ENCODE data around the gene ZBTB38. TPM values are rescaled to one million over a fixed set of nuclear protein-coding genes. Genes with fewer than 3 reads are reported as not detected.

ZBTB38 gene
- total RNA-seq, 1 experiment from 2014 or later: 75.7 TPM

GRCh38 chr3:141391298-141391990, 23.1 kb downstream of the ZBTB38 start:
- Histone ChIP-seq H3K4me1 (replicated peaks) (peaks cover 14% of the 10 kb centered on the region), H3K9me3 (replicated peaks) (no peaks in the 10 kb centered on the region), H3K27ac (no peak overlapping the region), H3K36me3 (peaks cover 37% of the 10 kb centered on the region), H3K27me3 (replicated peaks) (no peaks in the 10 kb centered on the region), H3K4me3 (no peak overlapping the region)
- DNase-seq (ENCODE audit: low read depth in 1 of 2, low spot score in 2 of 2): no peak

- no peak overlapping the region for H3K27ac ChIP-seq
These were observed 23.6 kb downstream of the ZBTB38 start for GRCh38 chr3:141391991-141392316.

GRCh38 chr3:141392416-141392815, 24.1 kb downstream of the ZBTB38 start:
- Histone ChIP-seq H3K9me3 (replicated peaks) (no peaks in the 10 kb centered on the region), H3K4me3 (no peak overlapping the region), H3K4me1 (replicated peaks) (peaks cover 14% of the 10 kb centered on the region), H3K27ac (no peak overlapping the region), H3K36me3 (peaks cover 40% of the 10 kb centered on the region), H3K27me3 (replicated peaks) (no peaks in the 10 kb centered on the region)
- no peak for DNase-seq (ENCODE audit: low read depth in 1 of 2, low spot score in 2 of 2)

More at GRCh38 chr3:141391991-141392316, 23.6 kb downstream of the ZBTB38 start:
- Histone ChIP-seq H3K27me3 (replicated peaks) (no peaks in the 10 kb centered on the region), H3K4me3 (no peak overlapping the region), H3K9me3 (replicated peaks) (no peaks in the 10 kb centered on the region), H3K36me3 (peaks cover 38% of the 10 kb centered on the region), H3K4me1 (replicated peaks) (peaks cover 14% of the 10 kb centered on the region)
- no peak for DNase-seq (ENCODE audit: low read depth in 1 of 2, low spot score in 2 of 2)

GRCh38 chr3:141392897-141393734, 24.8 kb downstream of the ZBTB38 start:
- H3K4me3 ChIP-seq: no peak overlapping the region
- peaks cover 14% of the 10 kb centered on the region for H3K4me1 ChIP-seq (replicated peaks)
- H3K9me3 ChIP-seq (replicated peaks): no peaks in the 10 kb centered on the region
- 0 out of 2 replicates have a peak overlapping the region, but pooled peaks have one; percentile 26 for H3K27ac ChIP-seq
- H3K27me3 ChIP-seq (replicated peaks): no peaks in the 10 kb centered on the region
- H3K36me3 ChIP-seq: peaks cover 39% of the 10 kb centered on the region
- peak; percentile 54 to 61 for DNase-seq (ENCODE audit: low read depth in 1 of 2, low spot score in 2 of 2)

- H3K9me3 ChIP-seq (replicated peaks): no peaks in the 10 kb centered on the region
- no peak overlapping the region for H3K27ac ChIP-seq
- no peaks in the 10 kb centered on the region for H3K27me3 ChIP-seq (replicated peaks)
- no peak overlapping the region for H3K4me3 ChIP-seq
- peaks cover 33% of the 10 kb centered on the region for H3K36me3 ChIP-seq
- peaks cover 14% of the 10 kb centered on the region for H3K4me1 ChIP-seq (replicated peaks)
- DNase-seq (ENCODE audit: low read depth in 1 of 2, low spot score in 2 of 2): no peak
These were observed 25.4 kb downstream of the ZBTB38 start for GRCh38 chr3:141393735-141394076.

- DNase-seq (ENCODE audit: low read depth in 1 of 2, low spot score in 2 of 2): no peak
- H3K27ac ChIP-seq: no peak overlapping the region
These were observed 26.3 kb downstream of the ZBTB38 start for GRCh38 chr3:141394560-141394959.

GRCh38 chr3:141395005-141395589, 26.8 kb downstream of the ZBTB38 start:
- H3K9me3 ChIP-seq (replicated peaks): no peaks in the 10 kb centered on the region
- no peak overlapping the region for H3K27ac ChIP-seq
- no peak overlapping the region for H3K4me3 ChIP-seq
- DNase-seq (ENCODE audit: low read depth in 1 of 2, low spot score in 2 of 2): no peak
- H3K36me3 ChIP-seq: peaks cover 33% of the 10 kb centered on the region
- no peaks in the 10 kb centered on the region for H3K27me3 ChIP-seq (replicated peaks)
- H3K4me1 ChIP-seq (replicated peaks): peaks cover 14% of the 10 kb centered on the region

More at GRCh38 chr3:141394560-141394959, 26.3 kb downstream of the ZBTB38 start:
- H3K9me3 ChIP-seq (replicated peaks): no peaks in the 10 kb centered on the region
- no peaks in the 10 kb centered on the region for H3K27me3 ChIP-seq (replicated peaks)
- H3K4me1 ChIP-seq (replicated peaks): peaks cover 14% of the 10 kb centered on the region
- peaks cover 33% of the 10 kb centered on the region for H3K36me3 ChIP-seq
- H3K4me3 ChIP-seq: no peak overlapping the region

GRCh38 chr3:141397996-141398395, 29.7 kb downstream of the ZBTB38 start:
- Histone ChIP-seq H3K4me3 (no peak overlapping the region), H3K27ac (no peak overlapping the region), H3K9me3 (replicated peaks) (no peaks in the 10 kb centered on the region), H3K27me3 (replicated peaks) (no peaks in the 10 kb centered on the region), H3K4me1 (replicated peaks) (peaks cover 17% of the 10 kb centered on the region), H3K36me3 (peaks cover 40% of the 10 kb centered on the region)
- DNase-seq (ENCODE audit: low read depth in 1 of 2, low spot score in 2 of 2): no peak

GRCh38 chr3:141399200-141399599, 30.9 kb downstream of the ZBTB38 start:
- Histone ChIP-seq H3K27ac (no peak overlapping the region), H3K9me3 (replicated peaks) (no peaks in the 10 kb centered on the region)
- DNase-seq (ENCODE audit: low read depth in 1 of 2, low spot score in 2 of 2): no peak

GRCh38 chr3:141400073-141400971, 32.0 kb downstream of the ZBTB38 start:
- no peak for DNase-seq (ENCODE audit: low read depth in 1 of 2, low spot score in 2 of 2)
- Histone ChIP-seq H3K27ac (no peak overlapping the region), H3K27me3 (replicated peaks) (no peaks in the 10 kb centered on the region), H3K36me3 (peaks cover 50% of the 10 kb centered on the region), H3K4me1 (replicated peaks) (peaks cover 33% of the 10 kb centered on the region), H3K9me3 (replicated peaks) (no peaks in the 10 kb centered on the region), H3K4me3 (no peak overlapping the region)

More at GRCh38 chr3:141399200-141399599, 30.9 kb downstream of the ZBTB38 start:
- peaks cover 22% of the 10 kb centered on the region for H3K4me1 ChIP-seq (replicated peaks)
- no peaks in the 10 kb centered on the region for H3K27me3 ChIP-seq (replicated peaks)
- no peak overlapping the region for H3K4me3 ChIP-seq
- peaks cover 52% of the 10 kb centered on the region for H3K36me3 ChIP-seq

- peaks cover 41% of the 10 kb centered on the region for H3K4me1 ChIP-seq (replicated peaks)
- no peak for DNase-seq (ENCODE audit: low read depth in 1 of 2, low spot score in 2 of 2)
These were observed 32.8 kb downstream of the ZBTB38 start for GRCh38 chr3:141401095-141401494.

GRCh38 chr3:141401573-141402475, 33.5 kb downstream of the ZBTB38 start:
- Histone ChIP-seq H3K27ac (peak overlapping the region; percentile 47), H3K36me3 (peaks cover 53% of the 10 kb centered on the region), H3K4me1 (replicated peaks) (peaks cover 43% of the 10 kb centered on the region), H3K4me3 (peak overlapping the region; percentile 59), H3K9me3 (replicated peaks) (no peaks in the 10 kb centered on the region), H3K27me3 (replicated peaks) (no peaks in the 10 kb centered on the region)
- DNase-seq (ENCODE audit: low read depth in 1 of 2, low spot score in 2 of 2): peak in 1 of 2 experiments; percentile 35

More at GRCh38 chr3:141401095-141401494, 32.8 kb downstream of the ZBTB38 start:
- Histone ChIP-seq H3K27me3 (replicated peaks) (no peaks in the 10 kb centered on the region), H3K9me3 (replicated peaks) (no peaks in the 10 kb centered on the region), H3K27ac (no peak overlapping the region), H3K4me3 (no peak overlapping the region), H3K36me3 (peaks cover 55% of the 10 kb centered on the region)

All from SJSA1 (cell line).